Peyer's patch (tissue), 4 donors: ENCODE results near the gene ZBTB42.
A peak's percentile ranks its signal among the peaks of the same experiment; 100 is the strongest.

ENCODE experiments used
- CTCF ChIP-seq, 6 experiments: fragments of 450-650 bp in 4 of 6; fragments of 200-600 bp in 2 of 6; sonication (generic) in 1 of 6; IDR thresholded peaks; one replicate each; pipeline ENCODE4 v1.5.1; 2017 to 2019; ENCODE audit warnings: antibody characterized with exemption in 6 of 6, mild to moderate bottlenecking in 3 of 6, moderate library complexity in 1 of 6
- POLR2A ChIP-seq, 2 donors: fragments of 450-650 bp; IDR thresholded peaks; one replicate each; pipeline ENCODE4 v1.5.1; 2017; ENCODE audit warnings: antibody characterized with exemption in 2 of 2, mild to moderate bottlenecking in 2 of 2, moderate library complexity in 2 of 2

GRCh38 chr14:104800771-104801519 lies at the start of gene ZBTB42:
- peak in 2 of 6 experiments; percentile 2 to 5 for TF ChIP-seq CTCF (IDR thresholded peaks at IDR 0.05)
- peak; percentile 63 to 66 for TF ChIP-seq POLR2A (IDR thresholded peaks at IDR 0.05)
